Measurements from ENCODE around the gene ZNF236. TPM values are rescaled to one million over a fixed set of nuclear protein-coding genes. Genes with fewer than 3 reads are reported as not detected.

Gene ZNF236
- total RNA-seq, 2 donors from 2014 or later, result 9.7 to 16.9 TPM

GRCh38 chr18:76860411-76860810 is 38.1 kb downstream of the ZNF236 start:
- TF ChIP-seq, protein P1, sequence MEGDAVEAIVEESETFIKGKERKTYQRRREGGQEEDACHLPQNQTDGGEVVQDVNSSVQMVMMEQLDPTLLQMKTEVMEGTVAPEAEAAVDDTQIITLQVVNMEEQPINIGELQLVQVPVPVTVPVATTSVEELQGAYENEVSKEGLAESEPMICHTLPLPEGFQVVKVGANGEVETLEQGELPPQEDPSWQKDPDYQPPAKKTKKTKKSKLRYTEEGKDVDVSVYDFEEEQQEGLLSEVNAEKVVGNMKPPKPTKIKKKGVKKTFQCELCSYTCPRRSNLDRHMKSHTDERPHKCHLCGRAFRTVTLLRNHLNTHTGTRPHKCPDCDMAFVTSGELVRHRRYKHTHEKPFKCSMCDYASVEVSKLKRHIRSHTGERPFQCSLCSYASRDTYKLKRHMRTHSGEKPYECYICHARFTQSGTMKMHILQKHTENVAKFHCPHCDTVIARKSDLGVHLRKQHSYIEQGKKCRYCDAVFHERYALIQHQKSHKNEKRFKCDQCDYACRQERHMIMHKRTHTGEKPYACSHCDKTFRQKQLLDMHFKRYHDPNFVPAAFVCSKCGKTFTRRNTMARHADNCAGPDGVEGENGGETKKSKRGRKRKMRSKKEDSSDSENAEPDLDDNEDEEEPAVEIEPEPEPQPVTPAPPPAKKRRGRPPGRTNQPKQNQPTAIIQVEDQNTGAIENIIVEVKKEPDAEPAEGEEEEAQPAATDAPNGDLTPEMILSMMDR (IDR thresholded peaks at IDR 0.05), result no peak
- H3K27me3 ChIP-seq, result no peaks in the 10 kb centered on the region
- intact Hi-C loops (cut with DNase I), result loop anchor here (10.0 kb wide), 1 partner anchor 56 kb away; no protein-coding TSS in a partner anchor

GRCh38 chr18:76866666-76867065 is 44.3 kb downstream of the ZNF236 start:
- Histone ChIP-seq H3K9ac (ENCODE audit: low read depth in 2 of 2, low read length in 2 of 2) (no peak overlapping the region), H3K27me3 (no peaks in the 10 kb centered on the region), H3K36me3 (no peaks in the 10 kb centered on the region), H3K4me3 (no peak overlapping the region), H3K27ac (no peak overlapping the region), H3K4me1 (no peaks in the 10 kb centered on the region), H3K9me3 (no peaks in the 10 kb centered on the region)
- intact Hi-C loops (cut with DNase I), result loop anchor here (10.0 kb wide), 1 partner anchor 62 kb away; no protein-coding TSS in a partner anchor
- TF ChIP-seq, protein P1 (IDR thresholded peaks at IDR 0.05), result no peak
- DNase-seq, result no peak

More at GRCh38 chr18:76860411-76860810, 38.1 kb downstream of the ZNF236 start:
- Histone ChIP-seq H3K4me3 (no peak overlapping the region), H3K9ac (ENCODE audit: low read depth in 2 of 2, low read length in 2 of 2) (no peak overlapping the region), H3K4me1 (no peaks in the 10 kb centered on the region), H3K27ac (no peak overlapping the region), H3K36me3 (no peaks in the 10 kb centered on the region), H3K9me3 (no peaks in the 10 kb centered on the region)
- DNase-seq, result no peak

DNA sequence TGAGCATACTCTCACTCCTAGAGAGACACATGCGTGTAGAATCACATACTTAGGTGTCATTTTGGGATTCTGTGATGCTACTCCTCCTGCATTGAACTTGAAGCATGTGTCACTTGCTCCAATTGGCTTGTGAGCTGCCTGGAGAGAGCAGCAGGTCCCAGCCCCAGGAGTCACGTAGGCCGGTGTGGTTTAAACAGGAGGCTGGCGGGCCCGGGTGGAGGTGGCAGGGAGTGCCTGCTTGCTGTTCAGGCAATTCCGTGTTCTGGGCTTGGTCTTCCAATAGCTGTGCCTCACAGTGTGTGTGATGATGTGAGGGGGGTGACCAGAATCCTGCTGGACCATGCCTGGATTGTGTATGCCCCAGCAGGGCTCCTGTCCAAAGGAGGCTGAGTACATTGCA is 51.0 kb downstream of the ZNF236 start:
- TF ChIP-seq, protein P1 (IDR thresholded peaks at IDR 0.05), result no peak
- intact Hi-C loops (cut with DNase I), result loop anchor here (5.0 kb wide), 1 partner anchor 114 kb away; no protein-coding TSS in a partner anchor
- no peaks in the 10 kb centered on the region for H3K9me3 ChIP-seq
- DNase-seq, result no peak
- H3K36me3 ChIP-seq, result no peaks in the 10 kb centered on the region
- no peaks in the 10 kb centered on the region for H3K4me1 ChIP-seq
- no peak overlapping the region for H3K27ac ChIP-seq
- no peaks in the 10 kb centered on the region for H3K27me3 ChIP-seq
- no peak overlapping the region for H3K9ac ChIP-seq (ENCODE audit: low read depth in 2 of 2, low read length in 2 of 2)
- H3K4me3 ChIP-seq, result no peak overlapping the region

DNA sequence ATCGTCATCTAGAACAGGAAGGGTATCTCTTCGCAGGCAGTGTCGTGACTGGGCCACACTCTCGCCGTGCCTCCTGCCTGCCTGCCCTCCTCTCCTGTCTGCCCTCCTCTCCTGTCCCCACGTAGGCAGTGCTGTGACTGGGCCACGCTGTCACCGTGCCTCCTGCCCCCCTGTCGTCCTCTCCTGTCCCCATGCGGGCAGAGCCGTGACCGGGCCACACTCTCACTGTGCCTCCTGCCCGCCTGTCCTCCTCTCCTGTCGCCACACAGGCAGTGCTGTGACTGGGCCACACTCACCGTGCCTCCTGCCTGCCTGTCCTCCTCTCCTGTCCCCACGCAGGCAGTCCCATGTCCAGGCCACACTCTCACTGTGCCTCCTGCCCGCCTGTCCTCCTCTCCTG is 51.4 kb downstream of the ZNF236 start:
- Histone ChIP-seq H3K9me3 (no peaks in the 10 kb centered on the region), H3K9ac (ENCODE audit: low read depth in 2 of 2, low read length in 2 of 2) (no peak overlapping the region), H3K4me3 (no peak overlapping the region), H3K36me3 (no peaks in the 10 kb centered on the region), H3K27me3 (no peaks in the 10 kb centered on the region), H3K27ac (no peak overlapping the region), H3K4me1 (no peaks in the 10 kb centered on the region)
- TF ChIP-seq, protein P1 (IDR thresholded peaks at IDR 0.05), result no peak
- intact Hi-C loops (cut with DNase I), result loop anchor here (5.0 kb wide), 1 partner anchor 114 kb away; no protein-coding TSS in a partner anchor
- no peak for DNase-seq

DNA sequence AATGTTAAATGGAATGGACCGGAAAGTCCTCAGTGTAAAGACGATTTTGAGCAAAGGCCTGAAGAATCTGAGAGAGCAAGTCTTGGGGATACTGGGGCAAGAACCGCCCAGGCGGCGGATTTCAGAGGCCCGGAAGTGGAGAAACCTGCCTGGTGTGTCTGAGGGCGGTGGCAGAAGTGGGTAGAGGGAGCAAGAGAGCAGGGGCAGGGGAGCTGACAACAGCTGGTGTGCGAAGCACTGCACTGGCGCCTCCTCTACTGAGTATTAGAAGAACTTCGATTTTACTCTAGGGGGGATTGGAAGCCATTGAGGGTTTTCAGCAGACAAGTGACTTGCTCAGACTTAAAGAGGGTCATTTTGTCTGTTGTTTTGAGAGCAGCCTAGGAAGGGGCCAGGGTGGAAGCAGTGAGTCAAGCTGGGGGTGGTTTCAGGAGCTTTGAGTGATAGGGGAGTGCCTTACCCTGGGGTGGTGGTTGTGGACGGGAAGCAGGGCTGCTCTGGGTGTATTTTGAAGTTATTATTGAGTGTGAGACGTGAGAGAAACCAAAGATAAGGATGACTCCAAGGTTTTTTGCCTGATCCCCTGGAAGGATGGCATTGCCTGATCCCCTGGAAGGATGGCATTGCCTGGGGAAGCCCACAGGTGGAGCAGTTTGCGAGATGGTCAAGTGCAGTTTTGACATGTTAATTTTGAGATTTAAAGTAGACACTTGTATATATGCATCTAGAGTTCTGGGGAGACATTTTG is 52.5 kb downstream of the ZNF236 start:
- no peak for DNase-seq
- no peaks in the 10 kb centered on the region for H3K27me3 ChIP-seq
- intact Hi-C loops (cut with DNase I), result loop anchor here (5.0 kb wide), 1 partner anchor 112 kb away; no protein-coding TSS in a partner anchor
- no peak overlapping the region for H3K4me3 ChIP-seq
- TF ChIP-seq, protein P1 (IDR thresholded peaks at IDR 0.05), result no peak
- H3K27ac ChIP-seq, result no peak overlapping the region
- H3K4me1 ChIP-seq, result no peaks in the 10 kb centered on the region
- no peaks in the 10 kb centered on the region for H3K9me3 ChIP-seq
- no peaks in the 10 kb centered on the region for H3K36me3 ChIP-seq
- H3K9ac ChIP-seq (ENCODE audit: low read depth in 2 of 2, low read length in 2 of 2), result no peak overlapping the region

Data from colonic mucosa (tissue), 4 donors.